Measurements from ENCODE around the gene BNIP3.

DNA sequence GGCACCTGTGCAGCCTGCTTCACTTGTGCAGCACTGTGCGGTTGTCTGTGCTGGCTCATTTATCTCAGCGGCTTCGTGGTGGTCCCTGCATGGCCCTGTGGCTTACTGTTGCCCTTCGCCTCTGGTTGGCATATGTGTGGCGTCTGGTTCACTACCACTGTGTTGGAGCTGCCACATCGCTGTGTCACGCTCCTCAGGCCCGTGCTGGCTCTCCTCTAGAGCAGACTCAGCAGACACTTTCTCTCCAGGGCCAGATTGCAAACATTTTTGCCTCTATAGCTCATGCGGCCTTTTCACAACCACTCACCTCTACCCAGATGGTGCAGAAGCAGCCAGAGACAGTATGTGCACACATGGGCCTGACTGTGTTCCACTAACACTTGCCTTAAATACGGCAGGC lies 43.0 kb downstream of the BNIP3 start:
- TF ChIP-seq, protein P1, sequence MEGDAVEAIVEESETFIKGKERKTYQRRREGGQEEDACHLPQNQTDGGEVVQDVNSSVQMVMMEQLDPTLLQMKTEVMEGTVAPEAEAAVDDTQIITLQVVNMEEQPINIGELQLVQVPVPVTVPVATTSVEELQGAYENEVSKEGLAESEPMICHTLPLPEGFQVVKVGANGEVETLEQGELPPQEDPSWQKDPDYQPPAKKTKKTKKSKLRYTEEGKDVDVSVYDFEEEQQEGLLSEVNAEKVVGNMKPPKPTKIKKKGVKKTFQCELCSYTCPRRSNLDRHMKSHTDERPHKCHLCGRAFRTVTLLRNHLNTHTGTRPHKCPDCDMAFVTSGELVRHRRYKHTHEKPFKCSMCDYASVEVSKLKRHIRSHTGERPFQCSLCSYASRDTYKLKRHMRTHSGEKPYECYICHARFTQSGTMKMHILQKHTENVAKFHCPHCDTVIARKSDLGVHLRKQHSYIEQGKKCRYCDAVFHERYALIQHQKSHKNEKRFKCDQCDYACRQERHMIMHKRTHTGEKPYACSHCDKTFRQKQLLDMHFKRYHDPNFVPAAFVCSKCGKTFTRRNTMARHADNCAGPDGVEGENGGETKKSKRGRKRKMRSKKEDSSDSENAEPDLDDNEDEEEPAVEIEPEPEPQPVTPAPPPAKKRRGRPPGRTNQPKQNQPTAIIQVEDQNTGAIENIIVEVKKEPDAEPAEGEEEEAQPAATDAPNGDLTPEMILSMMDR (IDR thresholded peaks at IDR 0.05; ENCODE audit: insufficient read depth, low read length, poor library complexity, severe bottlenecking), result no peak
- no peak for TF ChIP-seq EZH2phosphoT487 (conservative IDR thresholded peaks at IDR 0.05; ENCODE audit: low read length)
